Neural cell (in vitro differentiated cells): ENCODE data around the gene ACTN1. TPM values are rescaled to one million over a fixed set of nuclear protein-coding genes. Genes with fewer than 3 reads are reported as not detected.

Experiments
- H2AFZ ChIP-seq: fragments of 200-600, 300-800 bp; sonication (generic), shearing (Covaris generic); 2 replicates; pipeline ENCODE4 v1.6.0; 2014; ENCODE audit warnings: low read depth, mild to moderate bottlenecking, antibody characterized with exemption, low read length, moderate library complexity
- H3F3A ChIP-seq: fragments of 200-600 bp; shearing (Covaris generic); 2 replicates; pipeline ENCODE4 v1.6.1; 2016; ENCODE audit warnings: mild to moderate bottlenecking, moderate library complexity, mixed read lengths, antibody characterized with exemption, low read length; ENCODE audit not compliant: insufficient read depth, poor library complexity, severe bottlenecking
- H3K27ac ChIP-seq: fragments of 200-600, 300-800 bp; sonication (generic), shearing (Covaris generic); 2 replicates; pipeline ENCODE4 v1.5.1; 2014; ENCODE audit warnings: mild to moderate bottlenecking, low read length, moderate library complexity
- H3K27me3 ChIP-seq: fragments of 300-800, 200-600 bp; sonication (generic), shearing (Covaris generic); 2 replicates; pipeline ENCODE4 v1.6.0; 2014; ENCODE audit warnings: mild to moderate bottlenecking, low read depth, low read length, moderate library complexity; ENCODE audit not compliant: insufficient read depth
- H3K36me3 ChIP-seq: fragments of 300-800, 200-600 bp; sonication (generic), shearing (Covaris generic); 2 replicates; pipeline ENCODE4 v1.5.1; 2014; ENCODE audit warnings: mild to moderate bottlenecking, antibody characterized with exemption, low read length, moderate library complexity; ENCODE audit not compliant: insufficient read depth
- H3K4me2 ChIP-seq: fragments of 300-800, 200-600 bp; sonication (generic), shearing (Covaris generic); 2 replicates; pipeline ENCODE4 v1.6.0; 2014; ENCODE audit warnings: mild to moderate bottlenecking, low read length
- H3K4me3 ChIP-seq: fragments of 300-800, 200-600 bp; sonication (generic), shearing (Covaris generic); 2 replicates; pipeline ENCODE4 v1.5.1; 2014; ENCODE audit warnings: mild to moderate bottlenecking, low read length, moderate library complexity
- H3K79me2 ChIP-seq: fragments of 200-600 bp; shearing (Covaris generic); replicated peaks from 2 replicates; pipeline ENCODE4 v1.6.0; 2014; ENCODE audit warnings: mild to moderate bottlenecking, low read length, moderate library complexity; ENCODE audit not compliant: insufficient read depth
- H3K9ac ChIP-seq: fragments of 300-800, 200-600 bp; sonication (generic), shearing (Covaris generic); 2 replicates; pipeline ENCODE4 v1.6.1; 2016; ENCODE audit warnings: mild to moderate bottlenecking, low read length, mixed read lengths
- H3K9me2 ChIP-seq: fragments of 200-600 bp; shearing (Covaris generic); 2 replicates; pipeline ENCODE4 v1.6.1; 2016; ENCODE audit warnings: mild to moderate bottlenecking, low read length, mixed read lengths; ENCODE audit not compliant: insufficient read depth
- H3K9me3 ChIP-seq: fragments of 200-600, 300-800 bp; sonication (generic), shearing (Covaris generic); 2 replicates; pipeline ENCODE4 v1.6.1; 2016; ENCODE audit warnings: mild to moderate bottlenecking, mixed run types, low read length, moderate library complexity, mixed read lengths
- H4K20me1 ChIP-seq: fragments of 200-600 bp; shearing (Covaris generic); 2 replicates; pipeline ENCODE4 v1.6.1; 2016; ENCODE audit warnings: mild to moderate bottlenecking, mixed run types; ENCODE audit not compliant: insufficient read depth
- CTCF ChIP-seq: fragments of 450-650 bp; IDR thresholded peaks from 2 replicates; pipeline ENCODE4 v1.5.1; 2014; ENCODE audit warnings: antibody characterized with exemption, mild to moderate bottlenecking, moderate library complexity; ENCODE audit not compliant: poor library complexity, severe bottlenecking
- EP300 ChIP-seq: fragments of 450-650 bp; conservative IDR thresholded peaks from 2 replicates; pipeline ENCODE4 v1.6.1; 2014; ENCODE audit warnings: antibody characterized with exemption, mild to moderate bottlenecking, moderate library complexity; ENCODE audit not compliant: poor library complexity, severe bottlenecking
- EZH2 ChIP-seq: fragments of 200-600, 300-800 bp; shearing (Covaris generic), sonication (generic); IDR thresholded peaks from 2 replicates; pipeline ENCODE4 v1.6.1; 2014; ENCODE audit warnings: antibody characterized with exemption, low read length, borderline replicate concordance, mild to moderate bottlenecking; ENCODE audit not compliant: insufficient read depth, poor library complexity, severe bottlenecking
- MXI1 ChIP-seq: fragments of 450-650 bp; conservative IDR thresholded peaks from 2 replicates; pipeline ENCODE4 v1.6.1; 2014; ENCODE audit warnings: antibody characterized with exemption, mild to moderate bottlenecking; ENCODE audit not compliant: poor library complexity, severe bottlenecking
- POLR2AphosphoS5 ChIP-seq: IDR thresholded peaks from 2 replicates; pipeline ENCODE4 v1.6.1; 2012
- RAD21 ChIP-seq: fragments of 450-650 bp; conservative IDR thresholded peaks from 2 replicates; pipeline ENCODE4 v1.6.1; 2014; ENCODE audit warnings: antibody characterized with exemption, mild to moderate bottlenecking, moderate library complexity
- REST ChIP-seq: IDR thresholded peaks from 2 replicates; pipeline ENCODE4 v1.6.1; 2012; ENCODE audit warnings: borderline replicate concordance
- SMC3 ChIP-seq: fragments of 450-650 bp; conservative IDR thresholded peaks from 2 replicates; pipeline ENCODE4 v1.6.1; 2014; ENCODE audit warnings: antibody characterized with exemption, mild to moderate bottlenecking, moderate library complexity; ENCODE audit not compliant: poor library complexity
- TAF1 ChIP-seq: IDR thresholded peaks from 2 replicates; pipeline ENCODE4 v1.6.1; 2012; ENCODE audit warnings: low read depth
- polyA plus RNA-seq: library from polyadenylated mRNA; depleted of rRNA; stranded (reverse); fragments of >200 nt; gene quantifications from 2 replicates; pipeline ENCODE4 v1.2.3, GENCODE V29; 2014

Gene ACTN1
- polyA plus RNA-seq, 1 donor from 2014 or later: 10.8 TPM

- Histone ChIP-seq H3K27ac (no peak overlapping the region), H3K36me3 (no peaks in the 10 kb centered on the region), H3F3A (no peaks in the 10 kb centered on the region), H4K20me1 (no peaks in the 10 kb centered on the region), H3K79me2 (no peaks in the 10 kb centered on the region), H3K9me2 (no peaks in the 10 kb centered on the region), H3K9me3 (no peaks in the 10 kb centered on the region), H2AFZ (no peak overlapping the region), H3K27me3 (no peaks in the 10 kb centered on the region), H3K4me3 (no peak overlapping the region), H3K9ac (no peak overlapping the region), H3K4me2 (no peak overlapping the region)
- TF ChIP-seq MXI1 (no peak), SMC3 (no peak), POLR2AphosphoS5 (no peak), EP300 (no peak)
Measured at GRCh38 chr14:68949601-68949965, 29.5 kb downstream of the ACTN1 start.

GRCh38 chr14:68948686-68949600, 30.2 kb downstream of the ACTN1 start:
- Histone ChIP-seq H3K9me3 (no peaks in the 10 kb centered on the region), H3K9me2 (no peaks in the 10 kb centered on the region), H3K9ac (no peak overlapping the region), H3K4me2 (no peak overlapping the region), H3K79me2 (no peaks in the 10 kb centered on the region), H3K4me3 (no peak overlapping the region), H3K27me3 (no peaks in the 10 kb centered on the region), H4K20me1 (no peaks in the 10 kb centered on the region), H2AFZ (no peak overlapping the region), H3F3A (no peaks in the 10 kb centered on the region), H3K36me3 (no peaks in the 10 kb centered on the region), H3K27ac (no peak overlapping the region)
- TF ChIP-seq RAD21: no peak
- TF ChIP-seq MXI1: no peak
- no peak for TF ChIP-seq SMC3
- TF ChIP-seq POLR2AphosphoS5: no peak
- no peak for TF ChIP-seq TAF1
- TF ChIP-seq CTCF: no peak
- TF ChIP-seq REST: no peak
- TF ChIP-seq EP300: no peak
- no peak for TF ChIP-seq EZH2
